HL-60 (cell line): Measurements from ENCODE around the gene TPPP.

Source experiments
- CTCF ChIP-seq: IDR thresholded peaks from one replicate; pipeline ENCODE4 v1.5.1; 2011; ENCODE audit warnings: low read length, control low read depth, inconsistent platforms; ENCODE audit not compliant: insufficient read depth
- POLR2AphosphoS5 ChIP-seq: IDR thresholded peaks from 2 replicates; pipeline ENCODE4 v1.6.1; 2012; ENCODE audit warnings: low read depth

- TF ChIP-seq CTCF (no peak), POLR2AphosphoS5 (no peak)
Observed at GRCh38 chr5:638501-639252, 54.5 kb downstream of the TPPP start.
